AG09319 (cell line): ENCODE results near the gene SPTY2D1.

Experiments
- DNase-seq: peaks from one replicate; pipeline ENCODE4 v3.0.0-alpha.2; 2010; ENCODE audit warnings: low read depth; ENCODE audit errors: extremely low read depth
- TF ChIP-seq, protein P1 (sequence below): IDR thresholded peaks from 2 replicates; pipeline ENCODE4 v1.5.1; 2011; ENCODE audit warnings: low read depth, mild to moderate bottlenecking, inconsistent platforms, low read length, moderate library complexity

Gene SPTY2D1

DNA sequence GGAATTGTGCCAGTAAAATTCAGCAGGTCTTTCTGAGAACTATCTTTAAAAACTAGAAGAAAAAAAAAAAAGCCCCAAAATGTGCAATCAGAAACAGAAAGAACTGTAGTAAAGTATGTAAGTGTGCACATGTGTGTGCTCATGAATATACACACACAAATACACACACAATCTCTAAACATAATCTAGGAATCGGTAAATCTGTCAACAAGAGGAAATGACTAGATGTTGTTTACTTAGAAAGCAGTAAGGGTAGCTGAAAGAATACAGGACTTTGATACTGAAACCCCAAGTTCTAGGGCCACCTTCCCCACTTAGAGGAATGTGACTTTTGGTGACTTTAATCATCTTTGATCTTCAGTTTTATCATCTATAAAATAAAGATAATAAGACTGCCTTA is 58.8 kb downstream of the SPTY2D1 start:
- DNase-seq = no peak
- TF ChIP-seq, protein P1, sequence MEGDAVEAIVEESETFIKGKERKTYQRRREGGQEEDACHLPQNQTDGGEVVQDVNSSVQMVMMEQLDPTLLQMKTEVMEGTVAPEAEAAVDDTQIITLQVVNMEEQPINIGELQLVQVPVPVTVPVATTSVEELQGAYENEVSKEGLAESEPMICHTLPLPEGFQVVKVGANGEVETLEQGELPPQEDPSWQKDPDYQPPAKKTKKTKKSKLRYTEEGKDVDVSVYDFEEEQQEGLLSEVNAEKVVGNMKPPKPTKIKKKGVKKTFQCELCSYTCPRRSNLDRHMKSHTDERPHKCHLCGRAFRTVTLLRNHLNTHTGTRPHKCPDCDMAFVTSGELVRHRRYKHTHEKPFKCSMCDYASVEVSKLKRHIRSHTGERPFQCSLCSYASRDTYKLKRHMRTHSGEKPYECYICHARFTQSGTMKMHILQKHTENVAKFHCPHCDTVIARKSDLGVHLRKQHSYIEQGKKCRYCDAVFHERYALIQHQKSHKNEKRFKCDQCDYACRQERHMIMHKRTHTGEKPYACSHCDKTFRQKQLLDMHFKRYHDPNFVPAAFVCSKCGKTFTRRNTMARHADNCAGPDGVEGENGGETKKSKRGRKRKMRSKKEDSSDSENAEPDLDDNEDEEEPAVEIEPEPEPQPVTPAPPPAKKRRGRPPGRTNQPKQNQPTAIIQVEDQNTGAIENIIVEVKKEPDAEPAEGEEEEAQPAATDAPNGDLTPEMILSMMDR = no peak

DNA sequence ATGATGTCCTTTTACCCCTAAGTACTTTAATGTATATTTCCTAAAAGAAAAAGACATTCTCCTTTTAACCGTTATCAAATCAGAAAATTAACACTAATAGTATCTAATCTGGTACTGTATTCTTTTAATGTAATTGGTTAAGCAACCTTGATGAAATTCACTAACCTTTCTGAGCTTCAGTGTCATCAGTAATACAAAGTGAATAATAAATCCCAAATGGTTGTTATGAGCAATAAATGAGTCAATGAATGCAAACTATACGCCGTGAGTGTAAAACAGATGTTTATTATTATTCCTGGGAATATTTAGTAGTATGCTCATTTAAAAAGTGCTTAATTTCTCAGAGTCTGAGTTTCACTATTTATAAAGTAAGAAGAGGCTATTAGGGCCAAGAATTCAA is 67.1 kb downstream of the SPTY2D1 start:
- no peak for DNase-seq
- TF ChIP-seq, protein P1 = no peak

DNA sequence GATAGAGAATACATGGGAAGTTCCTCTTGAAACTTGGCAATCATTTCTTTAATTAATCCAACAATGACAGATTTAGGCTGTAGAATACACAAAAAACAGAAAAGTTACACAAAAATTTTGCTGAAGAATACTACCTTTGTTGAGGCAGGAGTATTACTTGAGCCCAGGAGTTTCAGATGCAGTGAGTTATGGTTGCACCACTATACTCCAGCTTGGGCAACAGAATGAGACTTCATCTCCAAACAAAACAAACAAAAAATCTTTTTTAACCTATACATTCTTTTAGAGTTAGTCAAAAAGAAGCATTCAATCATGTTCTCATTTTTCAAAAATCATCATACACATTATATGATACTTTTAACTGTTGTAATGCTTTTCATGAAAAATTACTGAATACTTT is 67.7 kb downstream of the SPTY2D1 start:
- TF ChIP-seq, protein P1 = no peak
- no peak for DNase-seq

DNA sequence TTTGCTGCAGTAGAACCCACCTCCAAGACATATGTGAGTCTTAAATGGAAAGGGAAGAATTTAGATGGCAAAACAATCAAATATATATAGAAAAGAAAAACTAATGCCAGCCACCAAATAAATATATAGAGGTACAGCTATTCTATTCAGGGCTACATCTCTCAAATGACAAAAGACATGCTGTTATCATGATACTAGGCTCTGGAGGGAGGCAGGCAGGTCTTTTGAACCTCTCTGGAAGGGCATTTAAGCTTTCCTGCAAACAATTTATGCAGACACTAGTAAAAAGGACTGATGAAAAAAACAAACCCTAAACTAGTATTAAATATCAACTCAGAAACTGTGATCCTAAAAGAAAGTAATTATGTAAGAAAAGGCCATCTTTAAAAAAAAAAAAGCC is 70.0 kb downstream of the SPTY2D1 start:
- no peak for DNase-seq
- TF ChIP-seq, protein P1 = no peak

DNA sequence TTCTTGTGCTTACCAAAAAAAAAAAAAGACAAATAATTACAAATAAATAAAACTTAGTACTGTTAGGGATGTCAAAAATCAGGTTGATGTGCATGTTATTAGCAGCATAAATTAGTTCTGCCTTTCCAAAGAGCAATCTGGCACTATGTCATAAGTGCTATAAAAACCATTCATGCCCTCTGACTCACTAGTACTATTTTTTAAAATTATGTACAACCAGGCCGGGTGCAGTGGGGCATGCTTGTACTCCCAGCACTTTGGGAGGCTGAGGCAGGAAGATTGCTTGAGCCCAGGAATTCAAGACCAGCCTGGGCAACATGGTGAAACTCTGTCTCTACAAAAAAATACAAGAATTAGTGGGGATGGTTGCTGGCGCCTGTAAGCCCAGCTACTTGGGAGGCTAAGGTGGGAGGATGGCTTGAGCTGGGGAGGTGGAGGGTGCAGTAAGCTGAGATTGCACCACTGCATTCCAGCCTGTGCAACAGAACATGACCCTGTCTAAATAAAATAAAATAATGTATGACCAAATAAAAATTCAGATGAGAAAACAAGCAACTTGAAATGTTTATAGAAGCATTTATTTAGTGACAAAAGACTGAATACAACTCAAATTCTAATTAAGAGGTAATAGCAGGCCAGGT is 70.9 kb downstream of the SPTY2D1 start:
- TF ChIP-seq, protein P1 = no peak
- no peak for DNase-seq
